SU-DHL-6 (cell line): ENCODE data around the gene ZSCAN10.

Experiments used
- H2AFZ ChIP-seq: fragments of 200-600 bp; sonication (generic); 2 replicates; pipeline ENCODE4 v1.6.1; 2014; ENCODE audit warnings: low read depth, mild to moderate bottlenecking, moderate library complexity, mixed read lengths, antibody characterized with exemption, low read length; ENCODE audit not compliant: severe bottlenecking
- H3F3A ChIP-seq: fragments of 200-600 bp; shearing (Covaris generic); 2 replicates; pipeline ENCODE4 v1.6.0; 2016; ENCODE audit warnings: antibody characterized with exemption, mild to moderate bottlenecking; ENCODE audit not compliant: insufficient read depth
- H3K27ac ChIP-seq: fragments of 200-600 bp; sonication (generic); 2 replicates; pipeline ENCODE4 v1.5.1; 2016; ENCODE audit warnings: low read depth, mild to moderate bottlenecking, low read length, moderate library complexity, mixed read lengths
- H3K27me3 ChIP-seq: fragments of 200-600 bp; sonication (generic), shearing (Covaris generic); 2 replicates; pipeline ENCODE4 v1.6.0; 2014; ENCODE audit warnings: mild to moderate bottlenecking, low read length
- H3K36me3 ChIP-seq: fragments of 200-600 bp; sonication (generic); 2 replicates; pipeline ENCODE4 v1.6.1; 2014; ENCODE audit warnings: mild to moderate bottlenecking, low read length, mixed read lengths
- H3K4me2 ChIP-seq: fragments of 300-600, 200-600 bp; shearing (Covaris generic), sonication (generic); 2 replicates; pipeline ENCODE4 v1.6.0; 2014; ENCODE audit warnings: low read length, low read depth, mild to moderate bottlenecking; ENCODE audit not compliant: poor library complexity, severe bottlenecking
- H3K4me3 ChIP-seq: fragments of 200-600 bp; sonication (generic); 2 replicates; pipeline ENCODE4 v1.5.1; 2014; ENCODE audit warnings: antibody characterized with exemption, low read length, mild to moderate bottlenecking, mixed read lengths; ENCODE audit not compliant: insufficient read depth, poor library complexity, severe bottlenecking
- H3K79me2 ChIP-seq: fragments of 200-600 bp; sonication (generic); 2 replicates; pipeline ENCODE4 v1.6.1; 2014; ENCODE audit warnings: mild to moderate bottlenecking, low read length, moderate library complexity; ENCODE audit not compliant: insufficient read depth
- H3K9ac ChIP-seq: fragments of 200-600 bp; sonication (generic); 2 replicates; pipeline ENCODE4 v1.7.0; 2014; ENCODE audit warnings: mild to moderate bottlenecking, low read length
- H3K9me2 ChIP-seq: fragments of 200-600 bp; sonication (generic); replicated peaks from 2 replicates; pipeline ENCODE4 v1.6.1; 2014; ENCODE audit warnings: low read length; ENCODE audit not compliant: insufficient read depth
- H3K9me3 ChIP-seq: fragments of 200-600 bp; sonication (generic); 2 replicates; pipeline ENCODE4 v1.6.1; 2014; ENCODE audit warnings: low read length, mixed read lengths; ENCODE audit not compliant: insufficient read depth
- H4K20me1 ChIP-seq: fragments of 200-600 bp; sonication (generic); 2 replicates; pipeline ENCODE4 v1.6.1; 2014; ENCODE audit warnings: low read depth, mild to moderate bottlenecking, antibody characterized with exemption, low read length, moderate library complexity, mixed read lengths
- EZH2phosphoT487 ChIP-seq: fragments of 200-600 bp; sonication (generic), shearing (Covaris generic); conservative IDR thresholded peaks from 2 replicates; pipeline ENCODE4 v1.6.1; 2018; ENCODE audit warnings: mild to moderate bottlenecking, antibody characterized with exemption, low read length, moderate library complexity, mixed read lengths
- TF ChIP-seq, protein P1 (sequence below): fragments of 200-600 bp; sonication (generic); IDR thresholded peaks from one replicate; pipeline ENCODE4 v1.5.1; 2017; ENCODE audit warnings: antibody characterized with exemption, mild to moderate bottlenecking, low read length, moderate library complexity; ENCODE audit not compliant: insufficient read depth, poor library complexity, severe bottlenecking

Gene ZSCAN10

DNA sequence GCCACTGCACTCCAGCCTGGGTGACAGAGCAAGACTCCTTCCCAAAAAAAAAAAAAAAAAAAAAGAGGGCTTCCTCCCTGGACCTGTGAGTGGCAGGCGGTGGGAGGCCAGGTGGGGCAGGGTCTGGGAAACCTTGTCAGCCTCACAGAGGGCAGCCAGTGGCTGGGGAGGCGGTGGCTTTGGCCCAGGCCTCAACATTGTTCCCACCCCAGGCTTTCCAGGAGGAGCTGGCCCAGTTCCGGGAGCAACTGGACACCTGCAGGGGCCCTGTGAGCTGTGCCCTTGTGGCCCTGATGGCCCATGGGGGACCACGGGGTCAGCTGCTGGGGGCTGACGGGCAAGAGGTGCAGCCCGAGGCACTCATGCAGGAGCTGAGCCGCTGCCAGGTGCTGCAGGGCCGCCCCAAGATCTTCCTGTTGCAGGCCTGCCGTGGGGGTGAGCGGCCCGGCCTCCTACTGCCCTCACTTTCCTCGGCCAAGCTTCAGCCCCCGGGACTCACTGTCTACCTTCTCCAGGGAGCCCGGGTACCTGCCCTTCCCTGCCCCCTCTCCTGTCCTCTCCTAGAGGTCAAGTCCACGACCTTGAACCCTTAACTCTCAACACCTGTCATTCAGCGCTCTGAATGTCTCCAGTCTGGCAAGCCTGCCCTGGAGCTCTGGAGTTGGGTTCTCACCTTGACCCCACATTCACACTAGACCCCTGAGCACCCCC is 48.1 kb upstream of the ZSCAN10 start:
- Histone ChIP-seq H3K9me2 (no peaks in the 10 kb centered on the region), H3K79me2 (no peaks in the 10 kb centered on the region), H3K27ac (no peak overlapping the region), H3K4me2 (no peak overlapping the region), H3K36me3 (no peaks in the 10 kb centered on the region), H2AFZ (no peak overlapping the region), H3K9ac (no peak overlapping the region), H3K4me3 (no peak overlapping the region), H3K27me3 (no peaks in the 10 kb centered on the region), H4K20me1 (no peaks in the 10 kb centered on the region), H3F3A (peaks cover 5% of the 10 kb centered on the region; the same call in 1 of the 2 replicates), H3K9me3 (no peaks in the 10 kb centered on the region)
- TF ChIP-seq, protein P1, sequence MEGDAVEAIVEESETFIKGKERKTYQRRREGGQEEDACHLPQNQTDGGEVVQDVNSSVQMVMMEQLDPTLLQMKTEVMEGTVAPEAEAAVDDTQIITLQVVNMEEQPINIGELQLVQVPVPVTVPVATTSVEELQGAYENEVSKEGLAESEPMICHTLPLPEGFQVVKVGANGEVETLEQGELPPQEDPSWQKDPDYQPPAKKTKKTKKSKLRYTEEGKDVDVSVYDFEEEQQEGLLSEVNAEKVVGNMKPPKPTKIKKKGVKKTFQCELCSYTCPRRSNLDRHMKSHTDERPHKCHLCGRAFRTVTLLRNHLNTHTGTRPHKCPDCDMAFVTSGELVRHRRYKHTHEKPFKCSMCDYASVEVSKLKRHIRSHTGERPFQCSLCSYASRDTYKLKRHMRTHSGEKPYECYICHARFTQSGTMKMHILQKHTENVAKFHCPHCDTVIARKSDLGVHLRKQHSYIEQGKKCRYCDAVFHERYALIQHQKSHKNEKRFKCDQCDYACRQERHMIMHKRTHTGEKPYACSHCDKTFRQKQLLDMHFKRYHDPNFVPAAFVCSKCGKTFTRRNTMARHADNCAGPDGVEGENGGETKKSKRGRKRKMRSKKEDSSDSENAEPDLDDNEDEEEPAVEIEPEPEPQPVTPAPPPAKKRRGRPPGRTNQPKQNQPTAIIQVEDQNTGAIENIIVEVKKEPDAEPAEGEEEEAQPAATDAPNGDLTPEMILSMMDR, result no peak
- TF ChIP-seq EZH2phosphoT487, result no peak

DNA sequence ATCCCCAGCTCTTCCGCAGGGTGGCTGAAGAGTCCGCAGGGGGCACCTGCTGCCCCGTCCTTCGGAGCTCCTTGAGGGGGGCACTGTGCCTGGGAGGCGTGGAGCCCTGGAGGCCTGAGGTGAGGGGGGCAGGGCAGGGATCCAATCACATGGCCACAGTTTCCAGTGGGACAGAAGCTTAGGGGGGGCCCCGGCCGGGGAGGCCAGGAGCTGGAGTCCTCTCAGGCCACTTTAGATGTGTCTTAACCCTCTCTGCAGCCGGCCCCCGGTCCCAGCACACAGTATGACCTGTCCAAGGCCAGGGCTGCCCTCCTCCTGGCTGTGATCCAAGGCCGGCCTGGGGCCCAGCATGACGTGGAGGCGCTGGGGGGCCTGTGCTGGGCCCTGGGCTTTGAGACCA is 46.6 kb upstream of the ZSCAN10 start:
- Histone ChIP-seq H3K27ac (no peak overlapping the region), H3K79me2 (no peaks in the 10 kb centered on the region), H4K20me1 (no peaks in the 10 kb centered on the region), H3K9me2 (no peaks in the 10 kb centered on the region), H3K9ac (no peak overlapping the region), H3K27me3 (no peaks in the 10 kb centered on the region), H3K4me2 (no peak overlapping the region), H3F3A (peaks cover 1% of the 10 kb centered on the region; the same call in 1 of the 2 replicates), H3K9me3 (no peaks in the 10 kb centered on the region), H3K36me3 (no peaks in the 10 kb centered on the region), H3K4me3 (no peak overlapping the region), H2AFZ (no peak overlapping the region)
- no peak for TF ChIP-seq EZH2phosphoT487
- TF ChIP-seq, protein P1, result no peak

DNA sequence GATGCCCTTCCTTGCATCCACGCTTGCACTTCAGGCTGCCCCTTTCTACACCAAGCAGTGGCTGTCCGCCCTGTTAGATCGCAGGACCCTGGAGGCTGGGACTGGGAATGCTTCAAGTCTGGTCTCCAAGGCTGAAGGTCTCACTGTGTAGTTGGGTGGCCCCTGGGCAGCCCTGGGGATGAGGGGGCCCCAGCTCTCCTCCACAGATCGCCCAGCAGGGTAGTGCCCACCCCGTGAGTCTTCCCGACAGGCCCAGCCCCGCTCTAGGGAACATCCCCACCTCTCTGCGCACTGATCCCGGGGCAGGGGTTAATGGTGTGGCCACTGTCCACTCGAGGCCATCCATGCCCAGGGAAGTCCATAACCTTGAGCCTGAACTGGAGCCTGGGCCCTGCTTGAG is 46.1 kb upstream of the ZSCAN10 start:
- no peaks in the 10 kb centered on the region for H3K36me3 ChIP-seq
- H3F3A ChIP-seq, result no peaks in the 10 kb centered on the region
- H3K4me2 ChIP-seq, result no peak overlapping the region
- no peaks in the 10 kb centered on the region for H3K9me2 ChIP-seq
- no peaks in the 10 kb centered on the region for H4K20me1 ChIP-seq
- H3K4me3 ChIP-seq, result no peak overlapping the region
- H3K27me3 ChIP-seq, result no peaks in the 10 kb centered on the region
- no peaks in the 10 kb centered on the region for H3K9me3 ChIP-seq
- H3K27ac ChIP-seq, result no peak overlapping the region
- TF ChIP-seq EZH2phosphoT487, result no peak
- TF ChIP-seq, protein P1, result no peak
- no peak overlapping the region for H2AFZ ChIP-seq
- H3K9ac ChIP-seq, result no peak overlapping the region
- H3K79me2 ChIP-seq, result no peaks in the 10 kb centered on the region
